HepG2 (cell line): ENCODE results near the gene OBSL1. TPM values are rescaled to one million over a fixed set of nuclear protein-coding genes. Genes with fewer than 3 reads are reported as not detected.
A peak's percentile ranks its signal among the peaks of the same experiment; 100 is the strongest.

ENCODE experiments used
- ATF1 ChIP-seq: IDR thresholded peaks from 2 replicates; pipeline ENCODE4 v1.6.1; 2016; ENCODE audit warnings: mild to moderate bottlenecking, control low read depth
- FOXO1 ChIP-seq: sonication (generic); formaldehyde crosslinking; IDR thresholded peaks from 2 replicates; pipeline ENCODE4 v1.4.0; 2020; ENCODE audit warnings: missing genetic modification reagents
- KAT8 ChIP-seq: IDR thresholded peaks from 2 replicates; pipeline ENCODE4 v1.6.1; 2016; ENCODE audit warnings: missing genetic modification reagents, missing compliant biosample characterization
- MBNL3 ChIP-seq: fragments of 250-450 bp; sonication (Bioruptor Pico); conservative IDR thresholded peaks from 2 replicates; pipeline ENCODE4 v1.8.0; 2022; ENCODE audit warnings: mild to moderate bottlenecking, inconsistent platforms
- MIXL1 ChIP-seq: IDR thresholded peaks from 2 replicates; pipeline ENCODE4 v1.6.1; 2016
- NONO ChIP-seq, 2 experiments: fragments of 450-650 bp in 1 of 2; sonication (generic) in 1 of 2; formaldehyde crosslinking in 1 of 2; IDR thresholded peaks in 1 of 2; conservative IDR thresholded peaks in 1 of 2; 2 replicates each; pipeline versions ENCODE4 v1.6.1 to v1.8.0; 2017 to 2022; ENCODE audit warnings: mild to moderate bottlenecking in 1 of 2, missing genetic modification reagents in 1 of 2, moderate library complexity in 1 of 2
- PAF1 ChIP-seq: IDR thresholded peaks from 2 replicates; pipeline ENCODE4 v1.6.1; 2016; ENCODE audit warnings: missing genetic modification reagents, missing compliant biosample characterization
- RCOR2 ChIP-seq: IDR thresholded peaks from 2 replicates; pipeline ENCODE4 v1.6.1; 2016; ENCODE audit warnings: missing biosample characterization, missing genetic modification reagents
- SMYD3 ChIP-seq: sonication (generic); formaldehyde crosslinking; IDR thresholded peaks from 2 replicates; pipeline ENCODE4 v1.8.1; 2023; ENCODE audit warnings: mild to moderate bottlenecking, missing genetic modification reagents
- SP2 ChIP-seq: sonication (generic); formaldehyde crosslinking; IDR thresholded peaks from 2 replicates; pipeline ENCODE4 v1.5.1; 2020; ENCODE audit warnings: mild to moderate bottlenecking, missing genetic modification reagents
- SRF ChIP-seq: IDR thresholded peaks from 2 replicates; pipeline ENCODE4 v1.6.1; 2011; ENCODE audit warnings: mild to moderate bottlenecking, low read depth, low read length, moderate library complexity
- TRIM24 ChIP-seq: sonication (generic); formaldehyde crosslinking; IDR thresholded peaks from 2 replicates; pipeline ENCODE4 v1.8.0; 2022; ENCODE audit warnings: mild to moderate bottlenecking, missing genetic modification reagents
- ZBTB3 ChIP-seq: sonication (generic); formaldehyde crosslinking; IDR thresholded peaks from 2 replicates; pipeline ENCODE4 v1.4.0; 2020; ENCODE audit warnings: low read depth, mild to moderate bottlenecking, moderate library complexity, missing genetic modification reagents, borderline replicate concordance
- ZFP37 ChIP-seq: sonication (generic); formaldehyde crosslinking; IDR thresholded peaks from 2 replicates; pipeline ENCODE4 v1.4.0; 2020; ENCODE audit warnings: missing genetic modification reagents, borderline replicate concordance
- ZMYM2 ChIP-seq: sonication (generic); formaldehyde crosslinking; IDR thresholded peaks from 2 replicates; pipeline ENCODE4 v1.8.0; 2022; ENCODE audit warnings: mild to moderate bottlenecking, missing genetic modification reagents
- ZNF296 ChIP-seq: sonication (generic); formaldehyde crosslinking; conservative IDR thresholded peaks from 2 replicates; pipeline ENCODE4 v1.5.0; 2020; ENCODE audit warnings: mild to moderate bottlenecking, missing genetic modification reagents
- ZNF552 ChIP-seq: sonication (generic); formaldehyde crosslinking; IDR thresholded peaks from 2 replicates; pipeline ENCODE4 v1.9.0; 2022; ENCODE audit warnings: missing genetic modification reagents, mild to moderate bottlenecking, borderline replicate concordance
- ZNF572 ChIP-seq: sonication (generic); formaldehyde crosslinking; IDR thresholded peaks from 2 replicates; pipeline ENCODE4 v1.5.1; 2020; ENCODE audit warnings: mild to moderate bottlenecking, missing genetic modification reagents
- ZNF724P ChIP-seq: sonication (generic); formaldehyde crosslinking; IDR thresholded peaks from 2 replicates; pipeline ENCODE4 v1.8.0; 2022; ENCODE audit warnings: missing genetic modification reagents, borderline replicate concordance
- ZSCAN20 ChIP-seq: sonication (generic); formaldehyde crosslinking; IDR thresholded peaks from 2 replicates; pipeline ENCODE4 v1.4.0; 2020; ENCODE audit warnings: missing genetic modification reagents, mild to moderate bottlenecking, borderline replicate concordance
- polyA plus RNA-seq, 8 experiments: library from polyadenylated mRNA; depleted of rRNA in 3 of 8; stranded (reverse) in 7 of 8; unstranded in 1 of 8; fragments of >200 nt; fragmentation: Illumina TruSeq in 4 of 8; extraction: Trizol in 4 of 8; gene quantifications; 2 replicates each; pipeline versions ENCODE4 v1.2.1 to v1.2.3, GENCODE V29; 2011 to 2016; ENCODE audit warnings: low read depth in 4 of 8, missing spikeins in 1 of 8, mixed read lengths in 1 of 8; ENCODE audit not compliant: insufficient read depth in 1 of 8
- total RNA-seq, 5 experiments: library from RNA; depleted of rRNA; stranded (reverse); fragments of >200 nt; fragmentation: Illumina TruSeq; extraction: Trizol; gene quantifications; 2 replicates each; pipeline ENCODE4 v1.2.3, GENCODE V29; 2016; ENCODE audit warnings: low read depth in 1 of 5
- TF ChIP-seq, protein P1 (sequence below): sonication (generic); formaldehyde crosslinking; IDR thresholded peaks from 2 replicates; pipeline ENCODE4 v1.8.0; 2022; ENCODE audit warnings: missing genetic modification reagents, low read depth, mild to moderate bottlenecking, borderline replicate concordance
- TF ChIP-seq, protein P2 (sequence below): sonication (generic); formaldehyde crosslinking; IDR thresholded peaks from 2 replicates; pipeline ENCODE4 v1.4.0; 2020; ENCODE audit warnings: missing genetic modification reagents
- TF ChIP-seq, protein P3 (sequence below): sonication (generic); formaldehyde crosslinking; IDR thresholded peaks from 2 replicates; pipeline ENCODE4 v1.5.0; 2020; ENCODE audit warnings: missing genetic modification reagents, mild to moderate bottlenecking, borderline replicate concordance
- TF ChIP-seq, protein P4 (sequence below): sonication (generic); formaldehyde crosslinking; IDR thresholded peaks from 2 replicates; pipeline ENCODE4 v1.4.0; 2020; ENCODE audit warnings: missing genetic modification reagents

The OBSL1 gene
- total and polyA plus RNA-seq, 2 of the 13 experiments (the other 11 are each of a cell fraction or from before 2014, with no cell fraction given): 86.7 to 218 TPM

DNA sequence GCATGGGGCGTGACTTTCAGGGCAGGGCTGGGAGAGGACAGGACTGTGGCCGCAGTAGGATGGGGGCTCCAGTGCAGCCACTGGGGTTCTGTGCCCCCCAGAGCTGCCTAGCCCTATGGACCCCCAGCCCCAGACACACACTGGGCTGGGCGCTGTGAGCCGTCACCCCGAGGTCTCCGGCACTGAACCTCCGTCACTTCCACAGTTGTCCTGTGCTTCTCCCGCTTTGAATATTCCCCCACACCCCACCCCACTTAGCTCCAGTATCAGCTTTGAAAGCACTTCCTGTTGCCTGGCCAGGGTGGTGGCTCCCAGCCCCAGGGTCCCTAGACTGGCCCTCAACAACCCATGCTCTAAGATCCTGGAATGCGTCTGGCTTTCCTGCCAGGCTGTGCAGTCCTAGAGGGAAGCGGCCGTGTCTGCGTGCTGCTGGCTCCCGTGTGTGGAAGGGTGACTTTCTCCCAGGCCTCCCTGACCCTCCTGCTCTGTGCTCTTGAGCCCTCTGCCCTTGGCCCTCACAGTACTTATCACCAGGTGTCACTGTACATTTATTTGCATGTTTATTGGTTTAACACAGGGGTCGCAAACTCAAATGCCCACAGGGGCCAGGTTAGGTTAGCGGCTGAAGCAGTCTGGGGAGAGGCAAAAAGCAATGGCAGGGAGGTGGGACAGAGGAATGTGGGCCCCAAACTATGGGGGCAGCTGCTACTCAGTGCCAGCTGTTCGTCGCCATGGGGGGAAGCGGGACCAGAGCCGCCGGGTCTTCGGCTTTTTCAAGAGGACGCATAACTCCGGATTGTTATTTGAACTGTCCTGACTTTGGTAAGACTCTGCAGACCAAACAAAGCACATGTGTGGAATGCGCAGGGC lies 9.9 kb downstream of the OBSL1 start (continued):
- TF ChIP-seq ATF1 (CRISPR knock-in tag) (no peak), ZNF724P (CRISPR knock-in tag) (0 out of 2 replicates have a peak, but pooled peaks have one; percentile 20), ZNF552 (CRISPR knock-in tag) (no peak), MIXL1 (CRISPR knock-in tag) (no peak), FOXO1 (peak; percentile 24; the same call in 1 of the 2 replicates), ZBTB3 (CRISPR knock-in tag) (no peak), ZNF572 (CRISPR knock-in tag) (no peak), MBNL3 (CRISPR knock-in tag) (no peak), ZNF296 (CRISPR knock-in tag) (0 out of 2 replicates have a peak, but pooled peaks have one; percentile 76), SMYD3 (CRISPR knock-in tag) (no peak), ZFP37 (no peak; the same call in 1 of the 2 replicates), ZSCAN20 (no peak), TRIM24 (CRISPR knock-in tag) (no peak), KAT8 (CRISPR knock-in tag) (no peak), SP2 (no peak), RCOR2 (CRISPR knock-in tag) (no peak), NONO (IDR thresholded peaks at IDR 0.05) (no peak), NONO (CRISPR knock-in tag; conservative IDR thresholded peaks at IDR 0.05) (peak; percentile 43; the same call in 1 of the 2 replicates), PAF1 (CRISPR knock-in tag) (peak; percentile 77; the same call in 1 of the 2 replicates), SRF (no peak), ZMYM2 (CRISPR knock-in tag) (no peak)
- TF ChIP-seq, protein P1, sequence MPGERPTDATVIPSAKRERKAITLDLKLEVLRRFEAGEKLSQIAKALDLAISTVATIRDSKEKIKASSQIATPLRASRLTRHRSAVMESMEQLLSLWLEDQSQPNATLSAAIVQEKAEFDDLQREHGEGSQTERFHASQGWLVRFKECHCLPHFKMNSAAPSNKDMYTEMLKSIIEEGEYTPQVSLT (CRISPR knock-in tag): no peak
- TF ChIP-seq, protein P2, sequence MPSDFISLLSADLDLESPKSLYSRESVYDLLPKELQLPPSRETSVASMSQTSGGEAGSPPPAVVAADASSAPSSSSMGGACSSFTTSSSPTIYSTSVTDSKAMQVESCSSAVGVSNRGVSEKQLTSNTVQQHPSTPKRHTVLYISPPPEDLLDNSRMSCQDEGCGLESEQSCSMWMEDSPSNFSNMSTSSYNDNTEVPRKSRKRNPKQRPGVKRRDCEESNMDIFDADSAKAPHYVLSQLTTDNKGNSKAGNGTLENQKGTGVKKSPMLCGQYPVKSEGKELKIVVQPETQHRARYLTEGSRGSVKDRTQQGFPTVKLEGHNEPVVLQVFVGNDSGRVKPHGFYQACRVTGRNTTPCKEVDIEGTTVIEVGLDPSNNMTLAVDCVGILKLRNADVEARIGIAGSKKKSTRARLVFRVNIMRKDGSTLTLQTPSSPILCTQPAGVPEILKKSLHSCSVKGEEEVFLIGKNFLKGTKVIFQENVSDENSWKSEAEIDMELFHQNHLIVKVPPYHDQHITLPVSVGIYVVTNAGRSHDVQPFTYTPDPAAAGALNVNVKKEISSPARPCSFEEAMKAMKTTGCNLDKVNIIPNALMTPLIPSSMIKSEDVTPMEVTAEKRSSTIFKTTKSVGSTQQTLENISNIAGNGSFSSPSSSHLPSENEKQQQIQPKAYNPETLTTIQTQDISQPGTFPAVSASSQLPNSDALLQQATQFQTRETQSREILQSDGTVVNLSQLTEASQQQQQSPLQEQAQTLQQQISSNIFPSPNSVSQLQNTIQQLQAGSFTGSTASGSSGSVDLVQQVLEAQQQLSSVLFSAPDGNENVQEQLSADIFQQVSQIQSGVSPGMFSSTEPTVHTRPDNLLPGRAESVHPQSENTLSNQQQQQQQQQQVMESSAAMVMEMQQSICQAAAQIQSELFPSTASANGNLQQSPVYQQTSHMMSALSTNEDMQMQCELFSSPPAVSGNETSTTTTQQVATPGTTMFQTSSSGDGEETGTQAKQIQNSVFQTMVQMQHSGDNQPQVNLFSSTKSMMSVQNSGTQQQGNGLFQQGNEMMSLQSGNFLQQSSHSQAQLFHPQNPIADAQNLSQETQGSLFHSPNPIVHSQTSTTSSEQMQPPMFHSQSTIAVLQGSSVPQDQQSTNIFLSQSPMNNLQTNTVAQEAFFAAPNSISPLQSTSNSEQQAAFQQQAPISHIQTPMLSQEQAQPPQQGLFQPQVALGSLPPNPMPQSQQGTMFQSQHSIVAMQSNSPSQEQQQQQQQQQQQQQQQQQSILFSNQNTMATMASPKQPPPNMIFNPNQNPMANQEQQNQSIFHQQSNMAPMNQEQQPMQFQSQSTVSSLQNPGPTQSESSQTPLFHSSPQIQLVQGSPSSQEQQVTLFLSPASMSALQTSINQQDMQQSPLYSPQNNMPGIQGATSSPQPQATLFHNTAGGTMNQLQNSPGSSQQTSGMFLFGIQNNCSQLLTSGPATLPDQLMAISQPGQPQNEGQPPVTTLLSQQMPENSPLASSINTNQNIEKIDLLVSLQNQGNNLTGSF (CRISPR knock-in tag): no peak
- TF ChIP-seq, protein P3, sequence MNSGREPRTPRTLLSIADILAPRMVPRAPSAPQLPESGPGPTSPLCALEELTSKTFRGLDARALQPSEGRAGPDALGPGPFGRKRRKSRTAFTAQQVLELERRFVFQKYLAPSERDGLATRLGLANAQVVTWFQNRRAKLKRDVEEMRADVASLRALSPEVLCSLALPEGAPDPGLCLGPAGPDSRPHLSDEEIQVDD (CRISPR knock-in tag): no peak
- TF ChIP-seq, protein P4, sequence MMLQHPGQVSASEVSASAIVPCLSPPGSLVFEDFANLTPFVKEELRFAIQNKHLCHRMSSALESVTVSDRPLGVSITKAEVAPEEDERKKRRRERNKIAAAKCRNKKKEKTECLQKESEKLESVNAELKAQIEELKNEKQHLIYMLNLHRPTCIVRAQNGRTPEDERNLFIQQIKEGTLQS: no peak
